Prostate gland (tissue), 2 donors: ENCODE data around the gene DPM3. TPM values are rescaled to one million over a fixed set of nuclear protein-coding genes. Genes with fewer than 3 reads are reported as not detected.
A peak's percentile ranks its signal among the peaks of the same experiment; 100 is the strongest.
"Not testable (repeated sequence)": the region's sequence is repeated elsewhere in the genome, so short reads cannot be mapped to it uniquely, and the experiment has no call there.

Experiments used
- DNase-seq: peaks from one replicate; pipeline ENCODE4 v3.0.0-alpha.2; 2019; ENCODE audit warnings: low spot score
- H3K27ac ChIP-seq, 2 donors: fragments of 200-600 bp; sonication (generic); 2 replicates each; pipeline ENCODE4 v1.5.1; 2017 to 2019
- H3K27me3 ChIP-seq: fragments of 200-600 bp; sonication (generic); replicated peaks from 2 replicates; pipeline ENCODE4 v1.5.1; 2019; ENCODE audit not compliant: insufficient read depth
- H3K36me3 ChIP-seq, 2 donors: fragments of 200-600 bp; sonication (generic); 1 replicate in 1 of 2; 2 replicates in 1 of 2; pipeline versions ENCODE4 v1.5.1 to v1.8.1; 2017 to 2019
- H3K4me1 ChIP-seq: fragments of 200-600 bp; sonication (generic); replicated peaks from 2 replicates; pipeline ENCODE4 v1.5.1; 2019
- H3K4me3 ChIP-seq, 2 donors: fragments of 200-600 bp; sonication (generic); 2 replicates each; pipeline ENCODE4 v1.5.1; 2017 to 2019
- H3K9me3 ChIP-seq: fragments of 200-600 bp; sonication (generic); 2 replicates; pipeline ENCODE4 v1.5.1; 2017
- CTCF ChIP-seq, 4 experiments: fragments of 200-600 bp in 2 of 4; fragments of 450-650 bp in 2 of 4; sonication (generic) in 2 of 4; IDR thresholded peaks; 1 replicate in 3 of 4; 2 replicates in 1 of 4; pipeline ENCODE4 v1.5.1; 2016 to 2019; ENCODE audit warnings: antibody characterized with exemption in 4 of 4, mild to moderate bottlenecking in 2 of 4, moderate library complexity in 2 of 4
- POLR2A ChIP-seq: fragments of 450-650 bp; IDR thresholded peaks from one replicate; pipeline ENCODE4 v1.6.1; 2016; ENCODE audit warnings: antibody characterized with exemption, mild to moderate bottlenecking
- POLR2AphosphoS5 ChIP-seq: sonication (generic); formaldehyde crosslinking; IDR thresholded peaks from one replicate; pipeline ENCODE4 v1.6.1; 2017; ENCODE audit warnings: antibody characterized with exemption
- WGBS: methylation state at CpG from one replicate; pipeline ENCODE4 v1.1.5; 2018; 5-methylcytosine and 5-hydroxymethylcytosine counted together
- intact Hi-C: fragments of 100-400 bp; cut with DNase I; formaldehyde crosslinking; loops from one replicate; pipeline ENCODE4 v1.14.2; 2022
- total RNA-seq, 2 donors: library from RNA; depleted of rRNA; stranded (reverse); fragments of >200 nt; gene quantifications; one replicate each; pipeline ENCODE4 v1.1.0, GENCODE V29; 2016

The DPM3 gene, protein sequence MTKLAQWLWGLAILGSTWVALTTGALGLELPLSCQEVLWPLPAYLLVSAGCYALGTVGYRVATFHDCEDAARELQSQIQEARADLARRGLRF
- 10 to 100 TPM; 93.6 to 97.0 TPM for total RNA-seq

GRCh38 chr1:155139895-155140629 lies at the start of gene DPM3:
Gene DPM3 (minus strand): TSS chr1:155140531. CDS start chr1:155140240, 291 bp downstream.
- Histone ChIP-seq H3K4me3 (peak within 1 kb of the TSS; percentile 59 to 60), H3K27me3 (no peaks in the 10 kb centered on the region), H3K4me1 (peaks cover 8% of the 10 kb centered on the region), H3K36me3 (no peaks in the 10 kb centered on the region), H3K27ac (peak within 1 kb of the TSS; percentile 88 to 94), H3K9me3 (no peaks in the 10 kb centered on the region)
- intact Hi-C loops, result no loop called here
- TF ChIP-seq POLR2AphosphoS5, result peak; percentile 99
- peak in 2 of 4 experiments; percentile 6 to 17 for TF ChIP-seq CTCF (IDR thresholded peaks at IDR 0.05)
- peak; percentile 78 for TF ChIP-seq POLR2A
- DNase-seq, result peak; percentile 91
- WGBS, result under 1% methylated on average over 41 of the region's 42 CpGs

DNA sequence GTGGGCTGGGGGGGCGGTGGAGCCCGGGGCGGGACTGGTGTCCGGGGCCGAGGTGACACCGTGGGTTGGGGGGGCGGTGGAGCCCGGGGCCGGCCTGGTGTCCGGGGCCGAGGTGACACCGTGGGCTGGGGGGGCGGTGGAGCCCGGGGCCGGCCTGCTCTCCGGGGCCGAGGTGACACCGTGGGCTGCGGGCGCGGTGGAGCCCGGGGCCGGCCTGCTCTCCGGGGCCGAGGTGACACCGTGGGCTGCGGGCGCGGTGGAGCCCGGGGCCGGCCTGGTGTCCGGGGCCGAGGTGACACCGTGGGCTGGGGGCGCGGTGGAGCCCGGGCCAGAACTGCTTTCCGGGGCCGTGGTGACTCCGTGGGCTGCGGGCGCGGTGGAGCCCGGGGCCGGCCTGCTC lies 49.6 kb upstream of the DPM3 start:
- H3K9me3 ChIP-seq, H3K27ac ChIP-seq, intact Hi-C loops, DNase-seq, H3K4me3 ChIP-seq, H3K27me3 ChIP-seq, H3K36me3 ChIP-seq: not testable (repeated sequence)
- H3K4me1 ChIP-seq, result peaks cover 19% of the 10 kb centered on the region
- WGBS, result no CpG with 5 or more reads among the region's 45 CpGs

DNA sequence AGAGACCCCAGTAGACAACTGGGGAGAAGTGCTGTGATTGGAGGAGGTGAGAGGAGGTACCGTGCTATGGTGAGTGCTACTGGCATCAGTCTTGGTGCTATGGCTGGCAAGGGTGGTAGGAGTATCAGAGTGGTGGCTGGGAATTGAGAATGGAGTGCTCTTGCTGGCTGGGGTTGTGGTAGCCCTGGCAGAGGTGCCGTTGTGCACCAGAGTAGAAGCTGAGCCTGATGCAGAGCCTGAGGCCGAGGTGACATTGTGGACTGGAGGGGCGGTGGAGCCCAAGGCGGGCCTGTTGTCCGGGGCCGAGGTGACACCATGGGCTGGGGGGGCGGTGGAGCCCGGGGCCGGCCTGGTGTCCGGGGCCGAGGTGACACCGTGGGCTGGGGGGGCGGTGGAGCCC lies 47.9 kb upstream of the DPM3 start:
- intact Hi-C loops, result no loop called here
- Histone ChIP-seq H3K4me3 (no peak overlapping the region), H3K4me1 (peaks cover 6% of the 10 kb centered on the region), H3K36me3 (no peaks in the 10 kb centered on the region), H3K9me3 (no peaks in the 10 kb centered on the region), H3K27ac (no peak overlapping the region), H3K27me3 (no peaks in the 10 kb centered on the region)
- 91% methylated on average over 5 of the region's 14 CpGs for WGBS
- TF ChIP-seq POLR2A, result no peak
- no peak for TF ChIP-seq CTCF (IDR thresholded peaks at IDR 0.05)
- TF ChIP-seq POLR2AphosphoS5, result no peak
- no peak for DNase-seq

DNA sequence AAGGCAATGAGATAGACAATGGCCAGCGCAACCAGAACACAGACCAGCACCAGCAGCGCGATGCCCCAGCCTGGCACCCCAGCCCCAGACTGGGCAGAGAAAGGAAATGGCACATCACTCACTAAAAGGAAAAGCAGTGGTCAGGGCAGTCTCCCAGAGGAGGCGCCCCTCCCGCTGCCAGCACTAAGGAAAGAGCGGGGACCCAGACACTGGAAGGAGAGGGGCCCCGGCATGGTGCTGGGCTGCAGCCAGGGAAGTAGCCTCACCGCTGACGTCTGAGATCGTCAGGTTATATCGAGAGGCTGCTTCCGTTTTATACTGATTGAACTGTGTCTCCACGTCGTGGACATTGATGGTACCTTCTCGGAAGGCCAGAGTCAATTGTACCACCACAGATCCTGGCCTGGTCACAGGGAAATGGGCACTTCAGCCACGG lies 47.1 kb upstream of the DPM3 start:
- Histone ChIP-seq H3K4me1 (peaks cover under 1% of the 10 kb centered on the region), H3K9me3 (no peaks in the 10 kb centered on the region), H3K27ac (no peak overlapping the region), H3K27me3 (no peaks in the 10 kb centered on the region), H3K4me3 (no peak overlapping the region), H3K36me3 (no peaks in the 10 kb centered on the region)
- WGBS, result 82% methylated on average over 14 of the region's 16 CpGs
- intact Hi-C loops, result no loop called here
- no peak for TF ChIP-seq CTCF (IDR thresholded peaks at IDR 0.05)
- no peak for TF ChIP-seq POLR2AphosphoS5
- no peak for TF ChIP-seq POLR2A
- no peak for DNase-seq

DNA sequence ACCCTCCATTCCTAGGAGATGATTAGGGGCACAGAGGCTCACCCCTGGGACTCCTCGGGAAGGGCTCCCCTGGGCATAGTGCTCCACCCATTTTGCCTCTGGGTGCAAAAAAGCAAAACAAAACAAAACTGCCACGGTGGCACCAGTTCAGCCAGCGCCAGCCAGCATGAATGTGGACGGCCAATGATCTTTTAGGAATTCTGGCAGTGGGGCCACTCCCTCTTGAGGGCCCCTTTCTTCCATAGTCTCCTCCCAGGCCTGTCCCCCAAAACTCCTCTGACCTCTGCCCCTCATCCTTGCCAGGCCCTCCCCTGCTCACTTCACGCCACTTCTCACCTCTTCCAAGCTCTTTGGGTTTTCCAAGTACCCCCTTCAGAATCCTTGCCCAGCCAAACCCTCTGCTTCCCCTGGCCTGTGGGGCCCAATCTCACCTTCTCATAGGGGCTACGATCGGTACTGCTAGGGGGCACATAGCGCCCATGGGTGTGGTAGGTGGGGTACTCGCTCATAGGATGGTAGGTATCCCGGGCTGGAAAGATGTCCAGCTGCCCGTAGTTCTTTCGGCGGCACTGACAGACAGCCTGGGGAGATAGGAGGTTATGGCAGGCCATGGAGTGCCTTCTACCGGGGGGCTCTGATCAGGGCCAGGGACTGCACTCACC lies 46.6 kb upstream of the DPM3 start:
- intact Hi-C loops, result no loop called here
- Histone ChIP-seq H3K27me3 (no peaks in the 10 kb centered on the region), H3K4me3 (no peak overlapping the region), H3K27ac (no peak overlapping the region), H3K36me3 (no peaks in the 10 kb centered on the region), H3K4me1 (no peaks in the 10 kb centered on the region), H3K9me3 (no peaks in the 10 kb centered on the region)
- TF ChIP-seq POLR2A, result no peak
- no peak for TF ChIP-seq POLR2AphosphoS5
- no peak for TF ChIP-seq CTCF (IDR thresholded peaks at IDR 0.05)
- WGBS, result 68% methylated on average over 14 of the region's 14 CpGs
- DNase-seq, result no peak
